GM21529 (cell line): ENCODE measurements around the gene NT5E.

ENCODE experiments used
- ATAC-seq: cut with Tn5 transposase; IDR thresholded peaks from one replicate; pipeline ENCODE4 v1.9.1; 2021; ENCODE audit not compliant: unreplicated experiment

Gene NT5E

GRCh38 chr6:85421181-85421580 is 28.7 kb upstream of the NT5E start:
- ATAC-seq, result no peak

- no peak for ATAC-seq
Observed at GRCh38 chr6:85421972-85422371, 27.9 kb upstream of the NT5E start.

GRCh38 chr6:85422996-85423395 is 26.9 kb upstream of the NT5E start:
- ATAC-seq, result no peak

- ATAC-seq, result no peak
Observed at GRCh38 chr6:85424981-85425380, 24.9 kb upstream of the NT5E start.

GRCh38 chr6:85425997-85426396 is 23.9 kb upstream of the NT5E start:
- ATAC-seq, result no peak

GRCh38 chr6:85428486-85428885 is 21.4 kb upstream of the NT5E start:
- no peak for ATAC-seq

- no peak for ATAC-seq
Observed at GRCh38 chr6:85429346-85429745, 20.5 kb upstream of the NT5E start.

- ATAC-seq, result no peak
Observed at GRCh38 chr6:85431271-85431670, 18.6 kb upstream of the NT5E start.

- no peak for ATAC-seq
Observed at GRCh38 chr6:85432554-85432953, 17.3 kb upstream of the NT5E start.

GRCh38 chr6:85435851-85436250 is 14.0 kb upstream of the NT5E start:
- ATAC-seq, result no peak

- ATAC-seq, result no peak
Observed at GRCh38 chr6:85436411-85436810, 13.5 kb upstream of the NT5E start.

GRCh38 chr6:85436939-85437495 is 12.9 kb upstream of the NT5E start:
- no peak for ATAC-seq

GRCh38 chr6:85443349-85444117 is 6.3 kb upstream of the NT5E start:
- no peak for ATAC-seq

- peak; percentile 79 for ATAC-seq
Observed at GRCh38 chr6:85449388-85449817, 480 bp upstream of the NT5E start.

GRCh38 chr6:85451565-85452306 is 1.9 kb downstream of the NT5E start:
- no peak for ATAC-seq

- ATAC-seq, result no peak
Observed at GRCh38 chr6:85452441-85452881, 2.6 kb downstream of the NT5E start.

GRCh38 chr6:85453052-85453451 is 3.2 kb downstream of the NT5E start:
- ATAC-seq, result no peak

- ATAC-seq, result no peak
Observed at GRCh38 chr6:85453490-85453889, 3.6 kb downstream of the NT5E start.

- no peak for ATAC-seq
Observed at GRCh38 chr6:85455471-85456026, 5.7 kb downstream of the NT5E start.

- ATAC-seq, result no peak
Observed at GRCh38 chr6:85456782-85457181, 6.9 kb downstream of the NT5E start.

- ATAC-seq, result no peak
Observed at GRCh38 chr6:85458184-85458583, 8.3 kb downstream of the NT5E start.

GRCh38 chr6:85458782-85459181 is 8.9 kb downstream of the NT5E start:
- no peak for ATAC-seq
